Activated B cell treated with CpG ODN at 0.5 μM for 24 hours (primary cell): ENCODE results near the gene FSCB. TPM values are rescaled to one million over a fixed set of nuclear protein-coding genes. Genes with fewer than 3 reads are reported as not detected.
"Not testable (repeated sequence)": the region's sequence is repeated elsewhere in the genome, so short reads cannot be mapped to it uniquely, and the experiment has no call there.

ENCODE experiments used
- ATAC-seq: fragments of 200-7000 bp; cut with Tn5 transposase; one replicate; pipeline ENCODE4 v1.10.0; 2021; ENCODE audit warnings: low read depth, mild to moderate bottlenecking, moderate library complexity
- CTCF ChIA-PET: fragments of 350-600 bp; sonication (Branson Sonifier 250); formaldehyde crosslinking; loops from one replicate; lab custom pipeline; 2021; ENCODE audit warnings: antibody characterized with exemption; lab: Charles Lee
- POLR2A ChIA-PET: fragments of 350-600 bp; sonication (Branson Sonifier 250); formaldehyde crosslinking; loops from one replicate; lab custom pipeline; 2021; ENCODE audit warnings: antibody characterized with exemption; lab: Charles Lee
- DNase-seq: peaks from one replicate; pipeline ENCODE4 v3.0.0; 2022
- H3K27ac Mint-ChIP-seq: one replicate; pipeline ENCODE4 v1.8.0; 2020; ENCODE audit warnings: mixed read lengths
- H3K27me3 Mint-ChIP-seq: one replicate; pipeline ENCODE4 v1.8.0; 2021; ENCODE audit warnings: mixed read lengths
- H3K36me3 Mint-ChIP-seq: one replicate; pipeline ENCODE4 v1.8.0; 2021; ENCODE audit warnings: low read depth, mixed read lengths
- H3K4me1 Mint-ChIP-seq: one replicate; pipeline ENCODE4 v1.8.0; 2021; ENCODE audit warnings: mixed read lengths
- H3K4me3 Mint-ChIP-seq: one replicate; pipeline ENCODE4 v1.8.0; 2020; ENCODE audit warnings: mild to moderate bottlenecking, mixed read lengths
- H3K9me3 Mint-ChIP-seq: one replicate; pipeline ENCODE4 v1.8.0; 2020; ENCODE audit warnings: mixed read lengths
- CTCF ChIP-seq: fragments of 200-600 bp; IDR thresholded peaks from one replicate; pipeline ENCODE4 v1.8.0; 2022; ENCODE audit warnings: antibody characterized with exemption, mild to moderate bottlenecking
- intact Hi-C: fragments of 100-400 bp; cut with micrococcal nuclease; formaldehyde crosslinking; loops from one replicate; pipeline ENCODE4 v1.15.1; 2024
- total RNA-seq: library from RNA; stranded (reverse); gene quantifications from 2 replicates; pipeline ENCODE4 v1.2.3, GENCODE V29; 2022

The FSCB gene
- total RNA-seq, 1 donor from 2014 or later: not detected

GRCh38 chr14:44525237-44525636 lies 18.2 kb upstream of the FSCB start:
- Mint-ChIP-seq H3K27me3 (no peaks in the 10 kb centered on the region), H3K9me3 (peaks cover 4% of the 10 kb centered on the region), H3K4me3 (no peak overlapping the region), H3K4me1 (no peaks in the 10 kb centered on the region), H3K27ac (no peak overlapping the region), H3K36me3 (no peaks in the 10 kb centered on the region)
- DNase-seq: no peak
- intact Hi-C loops: no loop called here
- ATAC-seq: no peak
- no peak for TF ChIP-seq CTCF
- ChIA-PET CTCF (no interaction called here), POLR2A (no interaction called here)

GRCh38 chr14:44515668-44516067 lies 8.6 kb upstream of the FSCB start:
- intact Hi-C loops, ATAC-seq, H3K27ac Mint-ChIP-seq, H3K4me1 Mint-ChIP-seq, H3K36me3 Mint-ChIP-seq, POLR2A ChIA-PET, H3K27me3 Mint-ChIP-seq, H3K4me3 Mint-ChIP-seq, DNase-seq, CTCF ChIA-PET: not testable (repeated sequence)
- peaks cover 11% of the 10 kb centered on the region for H3K9me3 Mint-ChIP-seq

- H3K4me1 Mint-ChIP-seq: no peaks in the 10 kb centered on the region
- ATAC-seq (no peak), DNase-seq (no peak)
- H3K27me3 Mint-ChIP-seq: no peaks in the 10 kb centered on the region
- POLR2A ChIA-PET: no interaction called here
- peaks cover 3% of the 10 kb centered on the region for H3K9me3 Mint-ChIP-seq
- no peak overlapping the region for H3K27ac Mint-ChIP-seq
- H3K36me3 Mint-ChIP-seq: no peaks in the 10 kb centered on the region
- no peak for TF ChIP-seq CTCF
- H3K4me3 Mint-ChIP-seq: no peak overlapping the region
- CTCF ChIA-PET: no interaction called here
- intact Hi-C loops: no loop called here
Observed at GRCh38 chr14:44508834-44509233, 1.8 kb upstream of the FSCB start.

GRCh38 chr14:44505588-44505987 lies 1.5 kb downstream of the FSCB start:
- TF ChIP-seq CTCF: no peak
- CTCF ChIA-PET: no interaction called here
- no peak for ATAC-seq
- H3K4me1 Mint-ChIP-seq: no peaks in the 10 kb centered on the region
- POLR2A ChIA-PET: no interaction called here
- no peak overlapping the region for H3K4me3 Mint-ChIP-seq
- no peaks in the 10 kb centered on the region for H3K36me3 Mint-ChIP-seq
- no peak for DNase-seq
- H3K27ac Mint-ChIP-seq: no peak overlapping the region
- intact Hi-C loops: no loop called here
- no peaks in the 10 kb centered on the region for H3K9me3 Mint-ChIP-seq
- H3K27me3 Mint-ChIP-seq: no peaks in the 10 kb centered on the region

GRCh38 chr14:44497148-44497547 lies 9.9 kb downstream of the FSCB start:
- CTCF ChIA-PET: no interaction called here
- Mint-ChIP-seq H3K9me3 (peaks cover 9% of the 10 kb centered on the region), H3K4me3 (no peak overlapping the region), H3K36me3 (no peaks in the 10 kb centered on the region), H3K27ac (no peak overlapping the region), H3K27me3 (no peaks in the 10 kb centered on the region), H3K4me1 (no peaks in the 10 kb centered on the region)
- intact Hi-C loops: no loop called here
- POLR2A ChIA-PET: no interaction called here
- no peak for TF ChIP-seq CTCF
- ATAC-seq (no peak), DNase-seq (no peak)

GRCh38 chr14:44494137-44494536 lies 12.9 kb downstream of the FSCB start:
- H3K9me3 Mint-ChIP-seq: peaks cover 4% of the 10 kb centered on the region
- POLR2A ChIA-PET: no interaction called here
- no peaks in the 10 kb centered on the region for H3K36me3 Mint-ChIP-seq
- no peaks in the 10 kb centered on the region for H3K4me1 Mint-ChIP-seq
- no peak overlapping the region for H3K27ac Mint-ChIP-seq
- no peak for DNase-seq
- H3K27me3 Mint-ChIP-seq: no peaks in the 10 kb centered on the region
- CTCF ChIA-PET: no interaction called here
- H3K4me3 Mint-ChIP-seq: no peak overlapping the region
- TF ChIP-seq CTCF: no peak
- intact Hi-C loops: no loop called here
- ATAC-seq: no peak
